Measurements from ENCODE around the gene TBX4.
"Not testable (repeated sequence)": the region's sequence is repeated elsewhere in the genome, so short reads cannot be mapped to it uniquely, and the experiment has no call there.

Gene TBX4

DNA sequence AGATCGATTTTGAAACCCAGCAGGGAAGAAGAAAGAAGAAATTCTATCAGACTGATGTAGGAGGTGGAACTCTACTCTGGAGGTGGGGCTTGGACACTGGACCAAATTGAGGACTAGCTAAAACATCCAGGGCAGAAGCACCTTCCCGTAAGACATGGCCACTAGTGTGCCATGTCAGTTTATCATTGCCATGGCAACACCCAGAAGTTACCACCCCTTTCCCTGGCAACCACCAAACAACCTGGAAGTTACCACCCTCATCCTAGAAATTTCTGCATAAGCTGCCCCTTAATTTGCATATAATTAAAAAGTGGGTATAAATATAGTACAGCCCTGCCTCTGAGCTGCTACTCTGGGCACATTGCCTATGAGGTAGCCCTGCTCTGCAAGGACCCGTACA is 72.1 kb downstream of the TBX4 start:
- no peak for DNase-seq (ENCODE audit: low spot score)

- not testable (repeated sequence) for DNase-seq (ENCODE audit: low spot score)
Observed at GRCh38 chr17:61527441-61527840, 75.2 kb downstream of the TBX4 start.

DNA sequence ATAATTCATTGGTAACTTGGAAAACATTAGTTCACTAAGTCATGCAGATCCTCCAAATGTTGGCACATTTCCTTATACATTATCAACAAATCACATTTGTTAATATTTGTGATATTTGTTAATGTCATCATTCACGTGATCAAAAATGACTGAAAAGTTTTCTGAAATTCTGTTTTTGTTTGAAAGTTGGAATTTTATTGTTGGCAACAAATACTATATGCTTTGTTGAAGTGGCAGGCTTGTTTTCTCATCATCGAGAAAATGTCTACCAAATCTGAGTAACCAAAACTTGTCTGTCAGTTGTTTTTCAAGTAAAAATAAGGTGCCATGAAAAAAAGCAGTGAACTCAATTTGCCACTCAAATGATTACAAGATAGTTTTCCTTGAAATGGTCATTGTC is 75.9 kb downstream of the TBX4 start:
- DNase-seq (ENCODE audit: low spot score) = no peak

GRCh38 chr17:61531223-61531622 is 79.0 kb downstream of the TBX4 start:
- DNase-seq (ENCODE audit: low spot score) = no peak

GRCh38 chr17:61532826-61533225 is 80.6 kb downstream of the TBX4 start:
- no peak for DNase-seq (ENCODE audit: low spot score)

DNA sequence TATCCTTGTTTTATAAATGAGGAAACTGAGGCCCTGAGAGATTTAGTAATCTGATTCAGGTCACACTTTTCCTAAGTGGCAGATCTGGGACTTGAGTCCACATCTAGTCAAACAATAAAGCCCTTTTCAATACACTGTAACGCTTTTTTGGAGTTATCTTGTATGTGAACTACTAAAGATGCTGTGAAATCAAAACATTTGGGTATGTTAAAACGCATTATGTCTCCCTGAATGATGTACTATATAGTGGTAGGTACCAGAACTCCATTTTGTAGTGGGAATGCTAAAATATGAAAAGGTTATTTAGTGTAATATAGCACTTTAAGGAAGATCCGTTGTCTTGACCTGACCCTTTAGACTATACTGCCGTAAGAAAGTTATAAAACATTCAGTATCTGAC is 81.6 kb downstream of the TBX4 start:
- no peak for DNase-seq (ENCODE audit: low spot score)

GRCh38 chr17:61534414-61534813 is 82.2 kb downstream of the TBX4 start:
- DNase-seq (ENCODE audit: low spot score) = no peak
